Progenitor cell of endocrine pancreas (in vitro differentiated cells): ENCODE data around the gene CACNG3. TPM values are rescaled to one million over a fixed set of nuclear protein-coding genes. Genes with fewer than 3 reads are reported as not detected.

ENCODE experiments used
- DNase-seq: peaks from one replicate; pipeline ENCODE4 v3.0.0; 2021; ENCODE audit warnings: low spot score; ENCODE audit not compliant: unreplicated experiment
- H3K27ac Mint-ChIP-seq: 2 replicates; pipeline ENCODE4 v1.8.0; 2021; ENCODE audit warnings: mild to moderate bottlenecking, moderate library complexity, mixed read lengths
- H3K27me3 Mint-ChIP-seq: 2 replicates; pipeline ENCODE4 v1.8.0; 2021; ENCODE audit warnings: mixed read lengths
- H3K36me3 Mint-ChIP-seq: 2 replicates; pipeline ENCODE4 v1.8.0; 2022; ENCODE audit warnings: mixed read lengths; ENCODE audit not compliant: insufficient read depth
- H3K4me1 Mint-ChIP-seq: 2 replicates; pipeline ENCODE4 v1.8.0; 2021; ENCODE audit warnings: low read depth, mixed read lengths
- H3K4me3 Mint-ChIP-seq: 2 replicates; pipeline ENCODE4 v1.8.0; 2021; ENCODE audit warnings: low read depth, mild to moderate bottlenecking, moderate library complexity, mixed read lengths
- H3K9me3 Mint-ChIP-seq: 2 replicates; pipeline ENCODE4 v1.8.0; 2021; ENCODE audit warnings: low read depth, mixed read lengths
- CTCF ChIP-seq: fragments of 200-600 bp; sonication (generic); IDR thresholded peaks from one replicate; pipeline ENCODE4 v1.5.0; 2021; ENCODE audit warnings: antibody characterized with exemption, mild to moderate bottlenecking; ENCODE audit not compliant: unreplicated experiment
- total RNA-seq: library from RNA; stranded (reverse); gene quantifications from 2 replicates; pipeline ENCODE4 v1.2.1, GENCODE V29; 2021

The CACNG3 gene
- total RNA-seq, 1 donor from 2014 or later = not detected

DNA sequence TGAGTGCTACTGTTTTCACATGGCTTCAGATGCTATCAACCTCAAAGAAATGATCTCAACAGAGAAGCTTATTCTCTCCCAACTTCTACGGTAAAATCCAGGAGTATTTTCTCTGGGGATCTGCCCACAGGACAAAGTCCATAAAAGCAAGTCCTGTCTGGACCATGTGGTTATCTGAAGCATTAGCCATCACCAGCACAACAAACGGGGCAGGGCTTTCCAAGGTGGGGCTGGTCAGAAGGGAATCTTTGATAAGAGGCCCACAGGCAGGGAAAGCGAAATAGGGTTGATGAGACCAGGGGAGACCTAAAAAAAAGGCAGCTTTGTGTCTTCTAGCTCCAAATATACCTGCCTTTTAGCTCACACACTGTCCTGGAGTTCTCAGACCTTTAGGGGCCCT, 38.7 kb upstream of the CACNG3 start:
- DNase-seq = no peak
- H3K36me3 Mint-ChIP-seq = no peaks in the 10 kb centered on the region
- H3K4me1 Mint-ChIP-seq = no peaks in the 10 kb centered on the region
- H3K4me3 Mint-ChIP-seq = no peak overlapping the region
- H3K27me3 Mint-ChIP-seq = peaks cover 9% of the 10 kb centered on the region
- H3K9me3 Mint-ChIP-seq = no peaks in the 10 kb centered on the region
- H3K27ac Mint-ChIP-seq = no peak overlapping the region
- no peak for TF ChIP-seq CTCF

- Mint-ChIP-seq H3K36me3 (no peaks in the 10 kb centered on the region), H3K4me3 (no peak overlapping the region), H3K9me3 (no peaks in the 10 kb centered on the region), H3K4me1 (no peaks in the 10 kb centered on the region), H3K27ac (no peak overlapping the region), H3K27me3 (peaks cover 9% of the 10 kb centered on the region)
- DNase-seq = no peak
- TF ChIP-seq CTCF = no peak
These were observed 37.8 kb upstream of the CACNG3 start for GRCh38 chr16:24218299-24218698.

GRCh38 chr16:24221219-24221618, 34.9 kb upstream of the CACNG3 start:
- Mint-ChIP-seq H3K9me3 (no peaks in the 10 kb centered on the region), H3K4me1 (no peaks in the 10 kb centered on the region), H3K27ac (no peak overlapping the region), H3K4me3 (no peak overlapping the region), H3K36me3 (no peaks in the 10 kb centered on the region), H3K27me3 (peaks cover 12% of the 10 kb centered on the region)
- no peak for TF ChIP-seq CTCF
- DNase-seq = no peak

- TF ChIP-seq CTCF = no peak
- DNase-seq = no peak
- Mint-ChIP-seq H3K27ac (no peak overlapping the region), H3K36me3 (no peaks in the 10 kb centered on the region), H3K4me3 (no peak overlapping the region), H3K9me3 (no peaks in the 10 kb centered on the region), H3K27me3 (peaks cover 13% of the 10 kb centered on the region), H3K4me1 (no peaks in the 10 kb centered on the region)
These were observed 27.6 kb upstream of the CACNG3 start for GRCh38 chr16:24228514-24228913.

DNA sequence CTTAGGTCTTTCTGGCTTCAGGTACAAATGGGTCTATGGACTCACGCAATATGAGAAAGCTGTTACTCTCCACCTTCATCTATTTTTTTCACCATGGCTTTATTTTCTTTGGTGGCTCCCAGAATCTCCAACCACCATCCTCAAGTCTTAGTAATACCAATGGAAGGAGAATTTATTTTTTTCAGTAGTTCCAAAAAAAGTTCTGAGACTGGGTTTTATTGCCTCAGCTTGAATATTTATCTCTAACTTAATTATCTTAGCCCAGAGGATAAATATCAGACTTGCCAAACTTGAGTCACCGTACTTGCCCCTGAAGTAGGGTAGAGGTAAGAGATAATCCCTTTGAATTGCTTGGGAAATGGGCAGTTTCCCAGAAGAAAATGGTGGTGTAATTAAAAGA, 23.2 kb upstream of the CACNG3 start:
- Mint-ChIP-seq H3K27ac (no peak overlapping the region), H3K27me3 (peaks cover under 1% of the 10 kb centered on the region), H3K36me3 (no peaks in the 10 kb centered on the region), H3K4me3 (no peak overlapping the region), H3K9me3 (no peaks in the 10 kb centered on the region), H3K4me1 (no peaks in the 10 kb centered on the region)
- no peak for DNase-seq
- no peak for TF ChIP-seq CTCF

DNA sequence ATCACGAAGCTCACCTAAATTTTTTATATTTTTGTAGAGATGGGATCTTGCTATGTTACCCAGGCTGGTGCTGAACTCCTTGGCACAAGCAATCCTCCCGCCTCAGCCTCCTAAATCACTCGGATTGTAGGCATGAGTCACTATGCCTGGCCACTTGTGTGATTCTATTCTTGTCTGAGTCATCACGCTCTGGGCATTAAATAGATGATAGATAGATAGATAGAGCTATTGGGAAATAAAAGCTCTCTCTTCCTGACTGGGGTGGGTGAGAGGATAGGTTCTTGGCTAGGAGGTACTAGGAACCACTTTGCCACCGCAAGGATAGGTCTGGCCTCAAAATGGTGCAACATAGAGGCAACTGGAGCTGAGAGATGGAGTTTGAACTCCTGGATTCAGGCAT, 21.4 kb upstream of the CACNG3 start:
- Mint-ChIP-seq H3K27me3 (no peaks in the 10 kb centered on the region), H3K27ac (no peak overlapping the region), H3K4me3 (no peak overlapping the region), H3K36me3 (no peaks in the 10 kb centered on the region), H3K9me3 (peaks cover 8% of the 10 kb centered on the region), H3K4me1 (no peaks in the 10 kb centered on the region)
- no peak for DNase-seq
- TF ChIP-seq CTCF = no peak
